Transverse colon (tissue), 4 donors: Measurements from ENCODE around the gene TREX2.

Experiments used
- CTCF ChIP-seq, 5 experiments: fragments of 200-600 bp in 3 of 5; fragments of 450-650 bp in 2 of 5; sonication (generic) in 3 of 5; IDR thresholded peaks; 1 replicate in 2 of 5; 2 replicates in 3 of 5; pipeline ENCODE4 v1.5.1; 2016 to 2017; ENCODE audit warnings: antibody characterized with exemption in 5 of 5, inconsistent platforms in 3 of 5, mild to moderate bottlenecking in 2 of 5, moderate library complexity in 1 of 5
- EP300 ChIP-seq: sonication (generic); formaldehyde crosslinking; IDR thresholded peaks from one replicate; pipeline ENCODE4 v1.6.1; 2017; ENCODE audit warnings: antibody characterized with exemption, low read depth
- POLR2AphosphoS5 ChIP-seq, 3 donors: sonication (generic); formaldehyde crosslinking; IDR thresholded peaks; one replicate each; pipeline ENCODE4 v1.6.1; 2016; ENCODE audit warnings: antibody characterized with exemption in 3 of 3

DNA sequence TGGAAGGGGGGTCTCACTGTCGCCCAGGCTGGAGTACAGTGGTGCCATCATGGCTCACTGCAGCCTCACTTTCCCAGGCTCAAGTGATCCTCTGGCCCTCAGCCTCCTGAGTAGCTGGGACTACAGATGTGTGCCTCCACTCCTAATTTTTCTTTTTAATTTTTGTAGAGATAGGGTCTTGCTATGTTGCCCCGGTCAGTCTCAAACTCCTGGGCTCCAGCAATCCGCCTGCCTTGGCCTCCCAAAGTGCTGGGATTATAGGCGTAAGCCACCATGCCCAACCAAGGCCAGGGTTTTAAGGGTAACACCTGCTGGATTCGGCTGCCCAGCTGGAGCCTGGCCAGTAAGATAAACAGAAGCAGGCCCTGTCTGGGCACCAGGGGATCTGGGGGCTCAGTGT is 3.4 kb downstream of the TREX2 start:
- TF ChIP-seq CTCF (IDR thresholded peaks at IDR 0.05) = no peak
- no peak for TF ChIP-seq EP300
- TF ChIP-seq POLR2AphosphoS5 (IDR thresholded peaks at IDR 0.05) = no peak
